GM19099 (cell line): ENCODE measurements around the gene CLIP1.

Experiments used
- POLR2A ChIP-seq: IDR thresholded peaks from 3 replicates; pipeline ENCODE4 v1.6.1; 2011; ENCODE audit warnings: low read depth; ENCODE audit not compliant: insufficient read length; ENCODE audit errors: extremely low read depth

The CLIP1 gene

GRCh38 chr12:122228092-122228491 is 194.4 kb downstream of the CLIP1 start:
- TF ChIP-seq POLR2A, result no peak

GRCh38 chr12:122227341-122227740 is 195.1 kb downstream of the CLIP1 start:
- no peak for TF ChIP-seq POLR2A

DNA sequence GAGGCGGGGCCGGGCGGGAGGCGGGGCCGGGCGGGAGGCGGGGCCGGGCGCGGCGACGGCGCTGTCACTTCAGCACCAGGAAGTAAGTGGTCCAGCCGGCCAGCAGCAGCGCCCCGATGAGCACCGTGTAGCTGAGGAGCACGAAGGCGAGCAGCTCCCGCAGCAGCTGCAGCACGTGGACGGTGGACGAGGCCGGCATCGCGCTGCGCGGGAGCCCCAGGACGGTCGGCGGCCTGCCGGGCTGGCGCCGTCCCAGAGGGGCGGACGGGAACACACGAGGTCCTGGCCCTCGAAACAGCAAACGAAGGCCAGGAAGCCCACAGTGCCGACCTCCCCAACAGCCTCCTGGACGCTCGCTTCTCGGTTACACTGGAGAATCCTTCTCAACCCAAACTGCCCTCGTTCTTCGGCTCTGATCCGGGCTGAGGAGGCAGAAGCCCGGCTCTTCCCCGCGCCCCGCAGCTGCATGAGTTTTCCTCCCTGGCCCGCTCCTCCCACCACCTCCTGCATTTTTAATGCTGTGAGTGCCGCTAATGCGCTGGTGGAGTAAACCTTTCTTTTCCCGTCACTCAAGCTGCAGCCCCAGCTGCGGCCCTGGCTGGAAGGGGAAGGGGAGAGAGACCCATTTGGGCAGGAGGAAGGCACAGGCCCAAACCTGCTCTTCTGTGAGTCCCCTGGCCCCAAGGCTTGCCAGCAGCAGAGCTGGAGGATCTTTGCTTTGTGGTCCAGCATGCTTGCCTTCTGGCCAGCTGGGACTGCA is 195.9 kb downstream of the CLIP1 start:
- TF ChIP-seq POLR2A, result no peak

GRCh38 chr12:122225683-122226365 is 196.6 kb downstream of the CLIP1 start, which contains the start of gene DIABLO:
TSS of gene DIABLO (minus strand) at chr12:122226052. CDS start at chr12:122226014, 38 bp downstream.
- peak; percentile 96 for TF ChIP-seq POLR2A
